Activated CD4-positive, alpha-beta T cell treated with anti-CD3 and anti-CD28 coated beads, Interleukin-2, amount 50 U/mL, for 48 hours (primary cell): ENCODE measurements around the gene SLC6A6.

Experiments
- DNase-seq, 2 experiments: peaks; one replicate each; pipeline ENCODE4 v3.0.0-alpha.2; 2020

SLC6A6 gene

DNA sequence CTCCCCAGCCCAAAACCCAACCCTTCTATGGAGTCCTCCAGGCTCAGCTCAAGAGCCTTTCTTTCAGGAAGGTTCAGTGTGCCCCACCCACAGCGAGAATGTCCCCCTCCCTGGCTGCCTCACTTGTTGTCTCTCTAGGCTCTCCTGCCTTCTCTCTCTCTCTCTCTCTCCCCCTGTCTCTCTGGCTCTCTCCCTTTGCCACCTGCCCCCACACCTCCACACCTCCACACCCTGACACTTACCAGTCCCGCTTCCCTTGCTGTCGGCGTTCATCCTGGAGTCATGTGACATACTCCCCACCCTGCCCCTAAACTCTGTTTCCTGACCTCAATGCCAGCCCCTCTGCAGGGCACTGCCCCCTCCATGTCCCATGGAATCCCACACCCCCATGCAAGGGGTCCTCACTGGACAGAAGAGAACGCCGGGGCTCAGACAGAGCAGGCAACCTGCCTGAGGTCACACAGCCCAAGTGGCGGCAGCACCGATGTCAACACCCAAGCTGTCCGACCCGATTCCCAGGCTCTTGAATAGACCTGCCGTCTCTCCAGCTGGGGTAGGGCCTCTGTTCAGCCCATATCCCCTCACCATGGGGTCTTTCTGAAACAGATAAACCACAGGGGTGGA lies 28.5 kb upstream of the SLC6A6 start:
- DNase-seq, result no peak

DNA sequence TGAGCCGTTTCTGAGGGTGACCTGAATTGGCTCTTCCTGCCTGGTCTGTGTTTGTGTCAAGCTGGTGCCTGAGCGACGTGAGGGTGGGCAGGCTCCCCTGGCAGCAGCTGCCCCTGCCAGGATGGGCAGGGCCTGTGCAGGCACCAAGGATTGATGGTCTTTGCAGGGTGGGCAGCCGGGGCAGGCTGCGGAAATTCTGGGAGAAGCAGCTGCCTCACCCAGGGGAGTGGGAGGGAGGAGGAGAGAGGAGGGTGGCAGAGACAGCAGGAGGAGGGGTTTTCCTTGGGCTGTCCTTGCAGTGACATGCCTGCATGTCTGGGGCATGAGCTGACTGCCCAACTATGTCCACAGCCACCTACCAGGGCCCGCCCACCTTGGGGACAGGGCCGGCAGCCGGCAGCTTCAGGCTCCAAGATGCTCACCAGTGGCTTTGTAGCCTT lies 27.9 kb upstream of the SLC6A6 start:
- DNase-seq, result no peak

DNA sequence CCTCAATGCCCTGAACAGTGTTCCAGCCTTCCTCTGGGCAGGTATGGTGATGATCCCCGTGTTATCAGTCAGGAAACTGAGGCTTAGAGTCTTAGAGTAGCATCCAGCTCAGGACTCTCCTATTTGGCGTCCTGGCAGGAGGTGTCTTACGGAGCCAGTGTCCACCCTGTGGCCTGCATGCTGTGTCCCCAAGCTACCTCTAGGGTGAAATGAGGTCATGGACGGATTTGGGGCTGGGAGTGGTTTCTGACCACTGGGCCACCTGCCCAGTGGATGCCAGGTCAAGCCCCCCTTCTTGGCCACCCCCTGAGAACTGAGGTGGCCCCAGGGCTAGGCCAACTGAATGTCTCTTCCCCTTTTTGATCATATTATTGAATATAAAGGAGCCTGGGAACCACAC lies 27.2 kb upstream of the SLC6A6 start:
- DNase-seq, result no peak

DNA sequence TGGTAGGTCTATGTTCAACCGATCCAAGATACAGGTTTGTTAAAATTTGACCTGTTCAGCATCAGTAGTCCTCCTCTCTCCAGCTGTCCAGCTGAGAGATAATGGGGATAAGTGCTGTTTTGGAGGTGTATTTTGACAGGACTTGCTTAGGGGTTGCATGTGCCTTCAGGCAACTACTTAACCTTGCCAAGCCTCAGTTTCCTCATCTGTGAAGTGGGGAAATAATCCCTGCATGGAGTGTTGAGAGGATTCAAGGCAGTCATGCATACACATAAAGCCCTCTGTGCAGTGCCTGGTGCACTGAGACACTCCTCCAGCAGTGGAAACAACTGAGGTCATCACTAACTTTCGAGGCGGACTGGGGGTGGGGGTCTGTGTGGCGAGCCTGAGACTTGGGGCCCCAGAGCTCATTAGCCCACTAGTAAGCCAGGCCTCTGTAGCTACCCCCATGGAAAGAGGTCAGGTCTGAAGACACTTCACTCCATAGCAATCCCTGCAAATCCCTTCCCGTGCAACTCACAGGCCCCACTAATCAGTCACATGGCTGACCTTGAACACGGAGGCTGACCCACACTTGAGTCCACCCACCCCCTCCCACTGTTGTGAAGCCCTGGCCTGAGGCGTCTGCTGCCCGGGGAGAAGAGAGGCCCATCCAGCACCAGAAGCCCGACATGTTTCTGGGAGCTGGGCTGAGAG lies 25.9 kb upstream of the SLC6A6 start:
- DNase-seq, result no peak

DNA sequence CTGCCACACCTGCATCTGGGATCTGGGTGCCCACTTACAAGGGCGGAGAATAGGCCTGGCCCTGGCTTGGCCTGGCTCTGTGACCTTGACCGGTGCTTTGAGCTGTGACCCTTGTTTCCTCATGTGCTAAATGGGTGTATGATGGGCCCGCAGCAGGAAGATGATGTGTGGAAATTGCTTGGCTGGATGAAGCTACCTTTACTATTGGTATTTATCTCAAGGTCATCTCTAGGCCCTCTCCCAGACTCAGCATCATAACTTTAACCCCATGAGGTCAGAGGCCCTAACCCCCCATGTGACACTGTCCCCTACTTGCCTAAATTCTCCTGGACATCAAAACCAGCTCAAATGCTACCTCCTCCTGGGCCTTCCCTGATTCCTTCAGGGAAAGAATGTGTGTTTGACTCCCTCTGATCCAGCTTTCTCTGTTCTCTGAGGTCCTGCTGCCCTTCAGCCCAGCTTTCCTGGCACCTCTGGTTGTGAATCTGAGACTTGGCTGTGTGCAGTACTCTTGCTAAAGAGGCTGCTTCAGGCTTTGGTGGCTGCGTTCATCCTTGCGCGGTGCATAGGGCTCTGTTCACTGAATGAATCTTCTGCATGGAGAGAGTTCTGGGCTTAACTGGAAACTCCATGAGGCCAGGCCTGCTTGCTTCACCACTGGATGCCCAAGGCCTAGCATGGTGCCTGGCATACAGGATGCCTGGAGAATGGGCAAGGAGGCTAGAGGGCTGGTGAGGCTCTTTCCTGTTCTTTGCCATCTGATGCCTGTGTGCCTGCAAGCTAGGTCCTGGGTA lies 25.2 kb upstream of the SLC6A6 start:
- DNase-seq, result no peak

DNA sequence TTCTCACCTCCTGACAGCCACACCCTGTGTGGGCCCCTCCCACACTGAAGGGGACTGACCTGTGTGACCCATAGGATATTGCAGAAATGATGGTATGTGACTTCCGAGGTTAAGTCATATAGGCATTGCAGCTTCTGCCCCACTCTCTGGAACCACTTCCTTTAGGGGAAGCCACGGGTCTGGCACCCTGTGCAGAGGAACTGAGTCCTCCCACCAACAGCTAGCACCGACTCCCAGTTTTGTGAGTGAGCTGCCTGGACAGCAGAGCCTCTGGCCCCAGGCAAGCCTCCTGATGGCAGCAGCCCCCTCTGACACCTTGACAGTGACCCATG lies 24.6 kb upstream of the SLC6A6 start:
- peak; percentile 20 to 40 for DNase-seq

DNA sequence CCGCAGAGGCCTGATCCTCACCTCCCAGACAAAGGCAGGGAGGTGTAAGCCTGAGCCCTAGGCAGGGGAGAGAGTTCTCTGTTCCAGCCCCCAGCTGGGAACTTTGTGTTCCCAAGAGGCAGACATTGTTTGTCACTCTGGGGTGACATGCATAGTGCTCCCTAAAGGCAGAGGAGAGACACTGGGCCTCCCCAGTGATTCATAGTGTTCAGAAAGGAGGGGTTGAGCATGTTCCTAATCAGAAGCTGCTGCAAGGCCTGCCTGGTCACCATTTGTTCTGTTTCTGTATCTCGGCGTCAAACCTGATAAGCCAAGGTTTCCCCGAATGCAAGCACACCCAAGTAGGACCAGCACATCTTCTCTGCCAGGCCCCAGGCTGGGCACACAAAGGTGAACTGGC lies 24.0 kb upstream of the SLC6A6 start:
- DNase-seq, result no peak

DNA sequence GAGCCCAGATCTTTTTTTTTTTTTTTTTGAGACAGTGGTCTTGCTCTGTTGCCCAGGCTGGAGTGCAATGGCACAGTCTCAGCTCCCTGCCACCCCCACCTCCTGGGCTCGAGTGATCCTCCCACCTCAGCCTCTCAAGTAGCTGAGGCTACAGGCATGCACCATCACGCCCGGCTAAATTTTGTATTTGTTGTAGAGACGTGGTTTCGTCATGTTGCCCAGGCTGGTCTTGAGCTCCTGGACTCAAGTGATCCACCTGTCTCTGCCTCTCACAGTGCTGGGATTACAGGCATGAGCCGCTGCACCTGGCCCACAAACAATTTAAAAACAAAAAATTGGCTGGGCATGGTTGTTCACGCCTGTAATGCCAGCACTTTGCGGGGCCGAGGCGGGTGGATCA lies 22.6 kb upstream of the SLC6A6 start:
- no peak for DNase-seq

DNA sequence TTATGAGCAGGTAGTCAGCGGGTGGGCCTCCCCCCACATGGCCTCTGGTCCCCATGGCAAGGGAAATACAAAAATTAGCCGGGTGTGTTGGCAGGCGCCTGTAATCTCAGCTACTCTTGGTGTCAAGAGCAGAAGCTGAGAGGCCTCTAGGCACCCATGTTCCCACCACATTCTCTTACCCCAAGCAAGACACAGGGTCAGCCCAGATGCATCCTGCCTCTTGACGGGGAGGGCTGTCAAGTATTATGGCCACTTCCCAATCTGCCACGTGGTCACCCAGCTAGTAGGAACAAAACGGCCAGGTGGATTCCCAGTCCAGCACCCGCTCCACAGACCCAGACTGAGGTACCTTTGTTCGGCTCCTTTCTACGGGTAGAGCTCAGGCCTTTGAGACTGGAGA lies 16.2 kb upstream of the SLC6A6 start:
- DNase-seq, result no peak

DNA sequence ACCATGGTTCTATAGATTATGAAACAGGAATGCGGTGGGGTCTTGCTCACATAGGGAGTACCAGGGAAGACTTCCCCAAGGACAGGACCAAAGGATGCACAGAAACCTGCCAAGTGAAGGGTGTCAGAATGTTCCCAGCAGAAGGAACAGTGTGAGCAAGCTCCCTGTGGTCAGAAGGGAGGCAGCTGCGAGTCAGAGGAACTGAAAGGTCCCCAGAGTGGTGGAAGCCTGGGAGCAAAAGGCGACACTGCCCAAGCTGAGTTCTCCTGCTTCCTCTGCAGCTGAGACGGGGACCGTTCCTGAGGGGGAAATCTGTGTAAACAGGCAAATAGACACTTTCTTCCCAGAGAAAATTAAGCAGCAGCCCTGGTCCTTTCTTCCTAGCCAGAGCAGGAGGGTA lies 14.2 kb upstream of the SLC6A6 start:
- DNase-seq, result no peak

DNA sequence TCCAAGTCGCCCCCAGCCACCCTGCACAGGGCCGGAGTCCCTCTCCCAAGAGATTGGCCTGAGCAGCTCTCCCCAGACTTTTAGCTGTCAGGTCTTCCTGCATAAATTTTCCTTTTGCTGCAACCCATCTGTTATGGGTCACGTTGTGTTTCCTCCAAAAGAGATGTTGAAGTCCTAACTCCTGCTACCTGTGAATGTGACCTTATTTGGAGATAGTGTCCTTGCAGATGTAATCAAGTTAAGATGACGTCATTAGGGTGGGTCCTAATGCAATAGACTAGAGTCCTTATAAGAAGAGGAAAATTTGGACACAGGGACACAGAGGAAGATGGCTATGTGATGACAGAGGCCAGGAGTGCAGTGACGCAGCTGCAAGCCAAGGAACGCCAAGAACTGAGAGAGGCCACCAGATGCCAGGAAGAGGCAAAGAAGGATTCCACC lies 13.2 kb upstream of the SLC6A6 start:
- no peak for DNase-seq

DNA sequence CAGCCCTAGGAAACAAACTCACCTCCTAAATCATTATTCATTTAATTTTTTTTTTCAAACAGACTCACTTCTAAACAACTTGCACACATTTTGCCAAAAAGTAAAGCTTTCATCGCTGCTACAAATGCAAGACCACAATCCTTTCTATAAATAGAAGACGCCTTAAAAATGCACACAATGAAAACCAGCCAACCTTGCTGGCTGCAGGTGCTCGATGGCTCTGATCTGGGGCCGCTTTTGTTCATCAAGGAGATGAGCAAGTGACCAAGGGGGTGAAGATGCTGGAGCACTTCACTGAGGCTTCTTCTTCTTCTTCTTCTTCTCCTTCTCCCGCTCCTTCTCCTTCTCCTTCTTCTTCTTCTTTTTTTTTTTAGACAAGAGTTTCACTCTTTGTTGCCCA lies 12.7 kb upstream of the SLC6A6 start:
- DNase-seq, result no peak

DNA sequence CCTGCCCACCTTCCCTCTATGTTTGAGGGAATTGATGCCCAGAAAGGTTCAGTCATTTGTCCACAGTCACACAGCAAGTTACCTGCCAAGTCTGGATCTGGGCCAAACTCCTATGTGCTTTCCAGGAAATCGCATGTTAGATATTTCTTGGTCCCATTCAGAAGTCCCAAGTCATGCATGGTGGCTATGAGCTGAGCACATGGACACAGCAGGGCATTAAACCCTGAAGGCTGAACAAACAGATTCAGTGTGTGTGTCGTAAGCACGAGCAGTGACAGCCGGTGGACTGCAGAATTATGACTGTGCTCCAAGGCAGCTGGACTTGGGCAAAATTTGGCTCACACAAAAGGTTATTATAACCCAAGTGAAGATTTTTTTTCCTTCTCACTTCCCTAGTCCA lies 11.4 kb upstream of the SLC6A6 start:
- DNase-seq, result no peak

DNA sequence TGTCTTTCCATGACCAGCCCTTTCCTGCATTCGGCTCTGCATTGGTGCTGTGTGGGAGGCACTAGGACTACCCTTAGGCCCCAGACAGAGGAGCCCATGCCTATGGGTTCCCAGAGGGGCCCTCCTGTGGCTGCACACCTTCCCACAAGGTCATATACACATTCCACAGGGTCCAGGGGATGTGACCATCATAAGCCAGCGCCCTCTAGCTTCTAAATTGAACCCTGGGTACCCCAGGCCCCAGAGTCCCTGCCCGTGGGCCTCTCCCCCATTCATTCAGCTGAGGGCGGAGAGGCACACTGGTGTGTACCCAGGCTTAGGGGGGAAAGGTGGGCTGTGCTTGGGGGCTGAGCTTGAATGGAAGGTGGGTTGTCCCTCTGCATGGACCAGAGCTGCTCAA lies 10.2 kb upstream of the SLC6A6 start:
- no peak for DNase-seq

DNA sequence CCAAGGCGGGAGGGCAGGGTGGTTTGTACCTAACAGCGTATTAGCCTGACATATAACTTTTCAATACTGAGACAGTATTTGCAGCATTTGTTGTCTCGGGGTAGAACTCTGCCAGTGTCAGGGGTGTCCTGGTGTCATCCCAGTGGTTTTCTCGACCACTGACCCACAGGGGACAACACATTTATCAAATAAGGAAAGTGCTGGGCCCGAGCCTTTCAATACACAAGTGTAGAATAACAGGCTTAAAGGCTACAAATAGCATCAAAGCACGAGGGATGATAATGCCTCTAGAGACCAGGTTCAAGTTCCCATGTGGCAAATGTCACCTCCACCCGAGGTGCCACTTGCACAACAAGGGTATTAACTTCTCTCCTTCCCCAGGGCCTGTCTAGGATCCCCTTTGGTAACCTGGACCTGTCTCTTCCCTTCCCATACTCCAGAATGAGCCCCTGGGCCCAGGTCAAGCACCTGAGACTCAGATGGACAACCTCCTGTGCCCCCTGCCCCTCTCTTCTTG lies 9.5 kb upstream of the SLC6A6 start:
- DNase-seq, result no peak

DNA sequence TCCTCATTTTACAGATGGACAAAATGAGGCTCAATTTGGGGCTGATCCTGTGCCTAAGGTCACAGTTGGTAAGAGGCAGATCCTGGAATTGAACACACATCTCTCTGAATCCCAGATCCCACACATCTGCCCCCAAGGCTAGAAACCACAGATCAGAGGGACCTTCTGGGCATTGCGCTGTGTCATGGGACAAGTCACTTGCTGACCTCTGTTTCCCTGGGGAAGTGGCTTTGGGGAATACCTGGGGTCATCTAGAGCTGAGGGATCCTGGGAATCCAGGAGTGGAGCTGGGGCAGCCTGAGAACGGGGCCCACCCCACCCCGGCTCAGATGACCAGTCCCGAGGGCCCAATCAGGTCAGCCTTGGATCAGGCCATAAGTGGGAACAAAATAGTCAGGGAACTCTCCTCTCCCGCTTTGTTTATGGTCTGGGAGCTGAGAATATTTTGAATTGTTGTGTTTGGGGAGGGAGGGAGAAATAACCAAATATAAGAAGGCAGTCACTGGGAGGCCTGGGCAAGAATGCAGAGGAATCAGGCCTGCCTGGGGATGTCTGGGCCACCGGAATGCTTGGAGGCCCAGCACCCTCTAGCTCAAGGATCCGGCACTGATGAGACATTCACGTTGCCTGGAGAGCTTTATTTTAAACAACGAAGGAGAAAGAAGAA lies 8.8 kb upstream of the SLC6A6 start:
- no peak for DNase-seq

DNA sequence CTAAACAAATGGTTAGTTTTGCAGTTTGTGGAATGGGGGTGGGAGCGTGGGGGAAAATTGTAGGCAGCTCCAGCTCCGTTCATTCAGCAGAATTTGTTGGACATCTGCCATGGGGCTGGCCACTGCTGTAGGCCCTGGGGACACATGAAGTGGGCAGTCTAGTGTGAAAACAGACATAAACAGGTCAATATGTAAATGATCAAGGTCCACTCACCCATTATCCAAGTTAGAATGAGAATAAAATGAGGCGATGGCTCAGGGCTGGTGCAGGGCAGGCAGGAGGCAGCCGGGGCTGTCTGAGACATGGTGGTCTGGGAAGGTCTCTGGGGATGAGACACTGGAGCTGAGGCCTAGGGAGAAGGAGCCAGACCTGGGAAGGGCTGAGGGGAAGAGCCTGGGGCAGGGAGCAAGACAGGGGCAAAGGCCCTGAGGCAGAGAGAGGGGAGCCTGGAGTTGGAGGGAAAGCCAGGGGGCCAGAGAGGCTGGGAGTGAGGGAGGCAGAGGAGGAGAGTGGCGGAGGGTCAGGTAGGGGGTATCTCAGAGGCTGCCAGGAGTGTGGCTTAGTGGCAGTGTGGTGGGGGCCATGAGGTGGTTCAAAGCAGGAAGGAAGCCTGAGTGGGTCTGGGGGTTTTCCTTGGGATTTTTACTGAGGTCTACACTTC lies 6.2 kb upstream of the SLC6A6 start:
- no peak for DNase-seq

DNA sequence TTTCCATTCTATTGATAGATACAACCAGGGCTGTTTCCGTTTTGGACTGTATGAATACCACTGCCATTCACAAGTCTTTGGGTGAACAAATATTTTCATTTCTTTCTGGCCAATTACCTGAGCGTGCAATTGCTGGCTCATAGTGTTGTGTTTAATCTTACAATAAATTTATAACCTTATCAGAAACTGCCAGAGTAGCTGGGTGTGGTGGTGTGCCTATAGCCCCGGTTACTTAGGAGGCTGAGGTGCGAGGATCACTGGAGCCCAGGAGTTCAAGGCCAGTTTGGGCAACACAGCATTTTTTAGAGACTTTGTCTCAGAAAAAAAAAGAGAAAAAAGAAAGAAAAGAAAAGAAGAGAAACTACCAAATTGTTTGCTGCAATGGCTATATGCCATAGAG lies 5.4 kb upstream of the SLC6A6 start:
- DNase-seq, result no peak

DNA sequence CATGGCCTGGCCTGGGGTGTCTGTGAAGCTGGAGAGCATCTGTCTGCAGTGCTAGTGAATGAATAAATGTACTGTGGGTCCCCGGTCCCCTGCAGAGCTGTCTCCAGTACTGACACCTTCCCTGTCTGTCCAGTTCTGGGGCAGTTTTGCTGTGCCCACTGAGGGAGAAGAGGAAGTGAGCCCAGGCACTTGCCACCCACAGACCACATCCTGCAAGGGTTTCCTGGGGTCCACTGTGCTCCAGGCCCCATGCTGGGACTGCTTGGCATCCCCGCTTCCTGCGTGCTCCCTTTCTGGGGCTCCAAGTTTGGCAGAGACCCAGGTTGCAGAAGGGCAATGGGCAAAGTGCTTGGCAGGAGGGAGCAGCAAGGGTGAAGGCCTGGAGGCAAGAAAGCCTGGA lies 4.9 kb upstream of the SLC6A6 start:
- no peak for DNase-seq

DNA sequence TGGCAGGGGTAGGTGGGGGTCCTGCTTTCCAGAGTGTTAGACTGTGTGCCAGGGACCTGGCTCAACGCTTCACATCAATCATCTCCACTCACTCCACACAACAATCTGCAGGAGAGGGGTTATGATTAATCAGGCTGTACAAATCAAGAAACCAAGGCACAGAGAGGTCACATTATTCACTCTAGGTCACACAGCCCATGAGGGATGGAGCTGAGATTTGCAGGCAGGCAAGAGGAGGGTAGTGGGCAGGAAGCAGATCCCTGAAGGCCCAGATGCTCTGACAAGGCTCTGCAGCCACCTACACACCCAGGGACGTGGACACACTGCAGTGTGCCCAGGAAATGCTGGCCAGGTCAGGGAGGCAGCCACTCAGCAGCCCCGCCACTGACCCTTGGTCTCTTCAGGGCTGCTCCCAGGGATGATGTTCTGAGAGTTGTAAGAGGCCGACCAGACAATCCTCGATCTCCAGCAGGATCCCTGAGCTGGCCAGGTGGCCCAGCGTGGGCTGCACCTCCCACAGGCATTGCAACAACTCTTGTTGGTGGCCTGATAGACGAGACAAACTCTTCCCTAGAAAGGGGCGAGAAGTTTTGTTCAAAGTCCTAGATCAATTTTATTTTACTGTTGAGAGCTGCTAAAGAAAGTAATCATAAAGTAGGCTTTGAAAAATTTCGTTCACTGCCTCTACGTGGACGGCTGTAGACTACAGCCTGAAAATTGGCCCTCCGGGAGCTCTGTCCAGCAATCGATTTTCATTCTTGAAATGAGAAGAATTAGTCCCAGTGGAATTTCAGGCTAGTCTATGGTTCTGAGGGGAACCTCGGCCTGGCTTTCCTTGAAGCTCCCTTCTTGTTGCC lies 4.2 kb upstream of the SLC6A6 start:
- no peak for DNase-seq

DNA sequence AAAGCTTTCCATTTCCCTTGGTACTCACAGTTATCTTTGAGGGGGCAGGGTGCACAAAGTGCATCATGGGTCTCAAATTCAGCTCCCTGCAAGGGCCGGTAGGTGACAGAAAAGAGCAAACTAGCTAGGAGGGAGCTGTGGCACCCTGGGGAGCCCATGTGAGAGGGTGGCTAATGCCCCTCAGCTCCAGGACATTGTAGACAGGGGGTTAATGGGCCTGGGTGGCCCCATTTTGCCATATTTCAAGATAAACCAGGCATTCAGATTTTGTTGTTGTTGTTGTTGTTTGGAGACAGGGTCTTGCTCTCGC lies 3.7 kb upstream of the SLC6A6 start:
- DNase-seq, result no peak

DNA sequence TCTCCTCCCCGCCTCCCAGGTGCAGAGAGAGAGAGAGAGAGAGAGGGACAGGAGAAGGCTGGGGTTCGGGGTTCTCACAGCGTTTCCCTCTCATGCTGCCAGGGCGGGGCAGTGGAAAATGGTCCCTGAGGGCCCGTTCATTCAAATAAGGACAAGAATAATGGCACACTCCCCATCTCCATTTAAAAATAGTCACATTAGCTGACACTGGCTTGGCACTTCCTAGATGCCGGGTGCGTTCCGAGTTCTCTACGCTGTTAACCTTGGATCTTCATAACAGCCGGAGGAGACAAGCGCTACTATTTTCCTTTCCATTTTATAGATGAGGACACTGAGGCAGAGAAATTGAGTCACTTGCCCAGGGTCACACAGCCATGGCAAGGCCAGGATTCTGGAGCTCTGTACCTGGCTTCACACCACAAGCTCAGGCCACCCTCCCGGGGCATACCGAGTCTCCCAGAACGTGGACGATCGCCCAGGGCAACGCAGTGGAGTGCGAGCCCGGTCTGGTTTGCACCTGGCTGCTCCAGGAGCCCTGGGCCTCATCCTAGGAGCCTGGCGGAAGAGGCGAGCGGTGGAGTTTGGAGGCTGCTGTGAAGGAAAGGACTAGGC lies 608 bp upstream of the SLC6A6 start:
- no peak for DNase-seq
